K562 (cell line): ENCODE measurements around the gene TOMT. TPM values are rescaled to one million over a fixed set of nuclear protein-coding genes. Genes with fewer than 3 reads are reported as not detected.
A peak's percentile ranks its signal among the peaks of the same experiment; 100 is the strongest.
"Not testable (repeated sequence)": the region's sequence is repeated elsewhere in the genome, so short reads cannot be mapped to it uniquely, and the experiment has no call there.

Source experiments
- ATAC-seq: fragments of 200-7000 bp; cut with Tn5 transposase; 3 replicates; pipeline ENCODE4 v1.9.1; 2020; ENCODE audit warnings: moderate library complexity
- BruUV-seq: library from RNA; stranded (reverse); fragments of 400-500 nt; replicated peaks from 2 replicates; lab custom pipeline; 2021; lab: Mats Ljungman, UMichigan
- CTCF ChIA-PET: fragments of 300-600 bp; formaldehyde crosslinking; extraction: SDS; loops from one replicate; lab custom pipeline; 2021; ENCODE audit warnings: low intra/inter-chr PET ratio; lab: Yijun Ruan, JAX
- POLR2A ChIA-PET: fragments of 300-600, 350-650 bp; sonication (Branson Sonifier 250); formaldehyde crosslinking; extraction: SDS; loops from one replicate; lab custom pipeline; 2021; ENCODE audit warnings: antibody characterized with exemption, inconsistent platforms; lab: Yijun Ruan, JAX
- DNase-seq, 4 experiments: peaks; one replicate each; pipeline versions ENCODE4 v3.0.0 to v3.0.0-alpha.2; 2011 to 2018; ENCODE audit warnings: low spot score in 3 of 4, mixed read lengths in 3 of 4; ENCODE audit errors: extremely low read depth in 1 of 4
- FAIRE-seq: peaks from 2 replicates; lab custom pipeline; 2011; peaks lifted over from hg19 to GRCh38; lab: Jason Lieb, UNC
- H2AFZ ChIP-seq: 2 replicates; pipeline ENCODE4 v1.6.0; 2011; ENCODE audit warnings: low read depth, low read length, control low read depth, inconsistent platforms
- H3K27ac ChIP-seq: fragments of 200-600 bp; 3 replicates; pipeline ENCODE4 v1.8.0; 2011; ENCODE audit warnings: low read depth, mild to moderate bottlenecking, control low read depth, inconsistent platforms, low read length, moderate library complexity, mixed read lengths; ENCODE audit errors: extremely low read depth
- H3K27me3 ChIP-seq, 2 experiments: fragments of 300-600 bp in 1 of 2; 2 replicates in 1 of 2; 3 replicates in 1 of 2; pipeline versions ENCODE4 v1.6.0 to v1.8.0; 2011; ENCODE audit warnings: inconsistent platforms in 2 of 2, low read length in 2 of 2, mild to moderate bottlenecking in 1 of 2, mixed read lengths in 1 of 2, moderate library complexity in 1 of 2; ENCODE audit not compliant: control insufficient read depth in 2 of 2, insufficient read depth in 2 of 2
- H3K36me3 ChIP-seq: fragments of 300-600 bp; 3 replicates; pipeline ENCODE4 v1.8.0; 2011; ENCODE audit warnings: mild to moderate bottlenecking, low read length, inconsistent platforms; ENCODE audit not compliant: control insufficient read depth, insufficient read depth
- H3K4me1 ChIP-seq, 2 experiments: fragments of 200-600 bp in 1 of 2; replicated peaks in 1 of 2; 2 replicates in 1 of 2; 3 replicates in 1 of 2; pipeline versions ENCODE4 v1.5.1 to v1.8.0; 2011; ENCODE audit warnings: inconsistent platforms in 2 of 2, low read length in 2 of 2, mild to moderate bottlenecking in 1 of 2, mixed read lengths in 1 of 2, moderate library complexity in 1 of 2; ENCODE audit not compliant: control insufficient read depth in 2 of 2, insufficient read depth in 2 of 2
- H3K4me2 ChIP-seq: 2 replicates; pipeline ENCODE4 v1.6.1; 2011; ENCODE audit warnings: low read length, control low read depth, inconsistent platforms, mixed read lengths; ENCODE audit not compliant: insufficient read depth
- H3K4me3 ChIP-seq: fragments of 200-600 bp; sonication (generic), shearing (Covaris generic); 2 replicates; pipeline ENCODE4 v1.5.1; 2016; ENCODE audit warnings: control low read depth, inconsistent platforms
- H3K79me2 ChIP-seq: fragments of 200-600 bp; 3 replicates; pipeline ENCODE4 v1.8.0; 2011; ENCODE audit warnings: low read length, inconsistent platforms; ENCODE audit not compliant: control insufficient read depth, insufficient read depth
- H3K9ac ChIP-seq, 2 experiments: 2 replicates each; pipeline versions ENCODE4 v1.6.0 to v1.6.1; 2011; ENCODE audit warnings: low read depth in 2 of 2, low read length in 2 of 2, control low read depth in 1 of 2, inconsistent platforms in 1 of 2, mild to moderate bottlenecking in 1 of 2, mixed read lengths in 1 of 2; ENCODE audit not compliant: insufficient read depth in 1 of 2
- H3K9me1 ChIP-seq: one replicate; pipeline ENCODE4 v1.6.0; 2011; ENCODE audit warnings: inconsistent platforms, mild to moderate bottlenecking, low read length, moderate library complexity; ENCODE audit not compliant: control insufficient read depth, insufficient read depth
- H3K9me3 ChIP-seq: replicated peaks from 2 replicates; pipeline ENCODE4 v1.5.1; 2011; ENCODE audit warnings: low read depth, low read length, inconsistent platforms; ENCODE audit not compliant: control insufficient read depth, insufficient read depth
- H4K20me1 ChIP-seq: replicated peaks from 2 replicates; pipeline ENCODE4 v1.6.1; 2011; ENCODE audit warnings: low read length, inconsistent platforms, mixed read lengths; ENCODE audit not compliant: control insufficient read depth, insufficient read depth
- ATF1 ChIP-seq, 2 experiments: fragments of 450-650 bp in 1 of 2; IDR thresholded peaks; 2 replicates each; pipeline ENCODE4 v1.6.1; 2016; ENCODE audit warnings: missing compliant biosample characterization in 1 of 2, missing genetic modification characterization in 1 of 2
- BCL6 ChIP-seq: fragments of 250-450 bp; sonication (Bioruptor Pico); IDR thresholded peaks from 2 replicates; pipeline ENCODE4 v1.4.0; 2020
- L3MBTL2 ChIP-seq: fragments of 450-650 bp; IDR thresholded peaks from 2 replicates; pipeline ENCODE4 v1.6.1; 2016; ENCODE audit warnings: mild to moderate bottlenecking, moderate library complexity
- MAFG ChIP-seq: fragments of 450-650 bp; conservative IDR thresholded peaks from 2 replicates; pipeline ENCODE4 v1.6.1; 2016; ENCODE audit warnings: missing genetic modification characterization, missing compliant biosample characterization
- WGBS: fragments of 100-300 bp; shearing (Covaris generic); methylation state at CpG from one replicate; pipeline ENCODE4 v1.1.6; 2016; ENCODE audit warnings: low coverage, mixed read lengths; ENCODE audit not compliant: insufficient coverage; ENCODE audit errors: missing lambda C conversion rate; 5-methylcytosine and 5-hydroxymethylcytosine counted together
- in situ Hi-C: fragments of 300-500 bp; cut with MboI; formaldehyde crosslinking; loops from 4 replicates; pipeline ENCODE4 v1.15.0; 2018; ENCODE audit warnings: inconsistent platforms, mixed read lengths
- intact Hi-C: fragments of 100-400 bp; cut with micrococcal nuclease; formaldehyde crosslinking; loops from 2 replicates; pipeline ENCODE4 v1.14.2; 2022
- polyA plus RNA-seq, 8 experiments: library from polyadenylated mRNA; depleted of rRNA in 4 of 8; stranded (reverse) in 5 of 8; unstranded in 3 of 8; fragments of >200 nt; fragmentation: Nextera tagmentation in 2 of 8; fragmentation: Illumina TruSeq in 1 of 8; extraction: Ambion mirVana in 2 of 8; extraction: Trizol in 1 of 8; gene quantifications; 2 replicates each; pipeline versions ENCODE4 v1.2.1 to v1.2.3, GENCODE V29; 2011 to 2014; ENCODE audit warnings: inconsistent platforms in 1 of 8, missing spikeins in 1 of 8
- total RNA-seq, 7 experiments: library from RNA; depleted of rRNA in 6 of 7; stranded (reverse); fragments of >200 nt in 6 of 7; fragmentation: Illumina TruSeq in 2 of 7; extraction: Trizol in 2 of 7; gene quantifications; 2 replicates each; pipeline versions ENCODE4 v1.2.1 to v1.2.3, GENCODE V29; 2011 to 2021; ENCODE audit warnings: low replicate concordance in 1 of 7

Gene TOMT
- total and polyA plus RNA-seq, 9 of the 15 experiments (the other 6 are each of a cell fraction or from before 2014, with no cell fraction given): not detected

- no peak for ATAC-seq
- 38% methylated on average over 4 of the region's 4 CpGs for WGBS
- BruUV-seq: TSS peak; percentile 27
- H3K4me3 ChIP-seq: no peak overlapping the region
- H3K79me2 ChIP-seq: no peaks in the 10 kb centered on the region
- ChIA-PET POLR2A (interaction anchor here (1.1 kb wide), 1 partner anchor 38 kb away, joined by 3 read pairs; no protein-coding TSS in a partner anchor), CTCF (no interaction called here)
- H3K4me1 ChIP-seq: peaks cover 3 to 18% of the 10 kb centered on the region in 2 experiments; a peak in 4 of 5 replicates
- intact Hi-C loops: no loop called here
- H4K20me1 ChIP-seq: no peaks in the 10 kb centered on the region
- no peaks in the 10 kb centered on the region for H3K27me3 ChIP-seq
- peak overlapping the region; percentile 48 for H2AFZ ChIP-seq
- H3K27ac ChIP-seq: no peak overlapping the region
- H3K36me3 ChIP-seq: no peaks in the 10 kb centered on the region
- H3K9me1 ChIP-seq: no peaks in the 10 kb centered on the region
- H3K9ac ChIP-seq: no peak overlapping the region
- in situ Hi-C loops: loop anchor here (5.0 kb wide), 1 partner anchor 129 kb away; no protein-coding TSS in a partner anchor
- TF ChIP-seq BCL6 (CRISPR knock-in tag) (no peak), ATF1 (CRISPR knock-in tag; IDR thresholded peaks at IDR 0.05) (no peak), ATF1 (tag; IDR thresholded peaks at IDR 0.05) (peak; percentile 51; the same call in 1 of the 2 replicates)
- no peaks in the 10 kb centered on the region for H3K9me3 ChIP-seq
- no peak for FAIRE-seq
- no peak for DNase-seq
- no peak overlapping the region for H3K4me2 ChIP-seq
Measured at GRCh38 chr11:72150882-72151281, 45.2 kb downstream of the TOMT start.

GRCh38 chr11:72153874-72154273, 48.1 kb downstream of the TOMT start:
- peaks cover 3 to 22% of the 10 kb centered on the region in 2 experiments; a peak in 4 of 5 replicates for H3K4me1 ChIP-seq
- H3K27me3 ChIP-seq, H3K36me3 ChIP-seq, FAIRE-seq, H3K4me3 ChIP-seq, H3K79me2 ChIP-seq, BruUV-seq, DNase-seq, H3K4me2 ChIP-seq, CTCF ChIA-PET, intact Hi-C loops, H4K20me1 ChIP-seq, H3K9me1 ChIP-seq, H3K9ac ChIP-seq, H3K9me3 ChIP-seq: not testable (repeated sequence)
- POLR2A ChIA-PET: interaction anchor here (0.7 to 1.7 kb wide), 6 partner anchors 10 to 277 kb away, joined by 3 to 6 read pairs (median 4); no protein-coding TSS in a partner anchor
- WGBS: 67% methylated on average over 3 of the region's 6 CpGs
- ATAC-seq: peak; percentile 48
- peak overlapping the region; percentile 82 for H2AFZ ChIP-seq
- in situ Hi-C loops: loop anchor here (5.0 kb wide), 1 partner anchor 132 kb away; no protein-coding TSS in a partner anchor
- peak overlapping the region; percentile 5; the same call in 2 of the 3 replicates for H3K27ac ChIP-seq
- TF ChIP-seq L3MBTL2 (peak; percentile 53; the same call in 1 of the 2 replicates), MAFG (0 out of 2 replicates have a peak, but pooled peaks have one; percentile 33)
